GM19372 (cell line): ENCODE data around the gene PTPRH.
"Not testable (repeated sequence)": the region's sequence is repeated elsewhere in the genome, so short reads cannot be mapped to it uniquely, and the experiment has no call there.

Experiments used
- ATAC-seq: cut with Tn5 transposase; IDR thresholded peaks from one replicate; pipeline ENCODE4 v1.9.1; 2021; ENCODE audit warnings: mild to moderate bottlenecking, low read depth, moderate library complexity; ENCODE audit not compliant: unreplicated experiment

The PTPRH gene

DNA sequence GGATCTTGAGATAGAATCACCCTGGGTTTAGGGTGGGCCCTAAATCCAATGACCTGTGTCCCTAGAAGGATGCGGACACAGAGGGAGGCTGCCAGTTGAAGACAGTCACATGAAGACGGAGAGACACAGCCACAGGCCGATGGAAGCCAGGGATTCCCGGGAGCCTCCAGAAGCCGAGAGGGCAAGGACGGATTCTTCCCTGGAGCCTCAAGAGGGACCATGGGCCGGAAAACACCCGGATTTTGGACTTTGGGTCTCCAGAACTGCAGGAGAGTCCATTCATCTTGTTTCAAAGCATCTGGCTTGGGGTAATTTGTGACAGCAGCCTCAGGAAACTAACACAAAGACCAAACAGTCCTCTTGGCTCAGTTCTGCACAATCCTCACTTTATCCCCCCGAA lies 17.0 kb upstream of the PTPRH start:
- ATAC-seq, result no peak

DNA sequence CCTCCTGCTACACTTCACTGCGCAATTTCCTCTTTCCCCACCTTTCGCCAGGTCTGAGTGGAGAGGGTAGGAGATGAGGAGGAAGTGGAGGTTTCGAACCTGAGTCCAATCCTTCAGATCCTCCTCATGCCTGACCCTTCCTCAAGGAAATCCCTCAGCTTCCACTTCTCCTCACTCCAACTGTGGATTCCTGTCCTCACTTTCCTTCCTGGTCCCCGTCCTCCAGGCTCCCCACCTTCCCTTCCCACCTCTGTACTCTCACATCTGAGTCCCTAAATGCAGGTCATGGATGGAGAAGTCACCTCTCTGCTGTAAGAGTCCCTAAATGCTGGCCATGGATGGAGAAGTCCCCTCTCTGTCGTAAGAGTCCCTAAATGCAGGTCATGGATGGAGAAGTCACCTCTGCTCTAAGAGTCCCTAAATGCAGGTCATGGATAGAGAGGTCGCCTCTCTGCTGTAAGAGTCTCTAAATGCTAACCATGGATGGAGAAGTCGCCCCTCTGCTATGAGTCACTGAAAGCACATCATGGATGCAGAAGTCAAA lies 16.2 kb upstream of the PTPRH start:
- ATAC-seq, result no peak

DNA sequence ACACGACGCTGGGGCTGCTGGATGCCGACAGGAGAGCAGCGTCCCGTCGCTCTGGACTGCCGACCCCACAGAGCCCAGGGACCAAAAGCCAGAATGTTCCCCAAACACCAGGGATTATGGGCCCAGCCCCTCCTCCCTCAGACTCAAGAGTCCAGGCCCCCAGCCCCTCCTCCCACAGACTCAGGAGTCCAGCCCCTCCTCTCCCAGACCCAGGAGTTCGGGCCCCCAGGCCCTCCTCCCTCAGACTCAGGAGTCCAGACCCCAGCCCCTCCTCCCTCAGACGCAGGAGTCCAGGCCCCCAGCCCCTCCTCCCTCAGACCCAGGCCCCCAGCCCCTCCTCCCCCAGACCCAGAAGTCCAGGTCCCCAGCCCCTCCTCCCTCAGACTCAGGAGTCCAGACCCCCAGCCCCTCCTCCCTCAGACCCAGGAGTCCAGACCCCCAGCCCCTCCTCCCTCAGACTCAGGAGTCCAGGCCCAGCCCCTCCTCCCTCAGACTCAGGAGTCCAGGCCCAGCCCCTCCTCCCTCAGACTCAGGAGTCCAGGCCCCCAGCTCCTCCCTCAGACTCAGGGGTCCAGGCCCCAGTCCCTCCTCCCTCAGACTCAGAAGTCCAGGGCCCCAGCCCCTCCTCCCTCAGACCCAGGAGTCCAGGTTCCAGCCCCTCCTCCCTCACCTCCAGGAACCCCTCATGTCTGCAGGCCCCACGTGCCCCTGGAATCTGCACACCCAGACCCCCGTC lies 15.5 kb upstream of the PTPRH start:
- ATAC-seq, result not testable (repeated sequence)

DNA sequence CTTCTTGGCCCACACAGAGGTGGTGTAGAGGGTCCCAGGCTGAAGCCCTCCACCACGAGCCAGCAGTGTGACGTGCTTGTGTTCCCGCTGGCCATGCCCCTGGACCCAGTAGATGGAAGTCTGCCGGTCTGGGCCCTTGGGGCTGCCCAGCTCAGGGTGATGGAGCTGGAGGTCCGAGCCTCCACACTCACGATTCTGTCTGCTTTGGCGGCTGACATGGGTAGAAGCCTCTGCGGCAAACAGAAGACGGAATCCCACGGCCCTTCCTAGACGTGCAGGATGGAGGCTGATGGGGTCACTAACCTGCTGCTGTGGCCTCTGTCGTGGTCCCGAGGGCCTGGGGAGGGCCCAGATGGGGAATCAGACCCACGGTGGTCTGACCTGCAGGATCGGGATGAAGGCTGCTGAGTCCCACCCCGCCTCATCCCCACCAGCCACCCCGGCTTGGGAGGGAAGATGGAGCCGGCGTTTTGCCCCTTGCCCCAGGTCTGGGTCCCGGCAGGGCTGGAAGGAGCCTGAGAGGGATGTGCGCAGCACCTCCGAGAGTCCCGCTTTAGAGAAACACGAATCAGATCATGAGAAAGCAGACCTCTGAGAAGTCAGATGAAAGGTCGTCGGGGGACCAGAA lies 14.9 kb upstream of the PTPRH start:
- ATAC-seq, result no peak

DNA sequence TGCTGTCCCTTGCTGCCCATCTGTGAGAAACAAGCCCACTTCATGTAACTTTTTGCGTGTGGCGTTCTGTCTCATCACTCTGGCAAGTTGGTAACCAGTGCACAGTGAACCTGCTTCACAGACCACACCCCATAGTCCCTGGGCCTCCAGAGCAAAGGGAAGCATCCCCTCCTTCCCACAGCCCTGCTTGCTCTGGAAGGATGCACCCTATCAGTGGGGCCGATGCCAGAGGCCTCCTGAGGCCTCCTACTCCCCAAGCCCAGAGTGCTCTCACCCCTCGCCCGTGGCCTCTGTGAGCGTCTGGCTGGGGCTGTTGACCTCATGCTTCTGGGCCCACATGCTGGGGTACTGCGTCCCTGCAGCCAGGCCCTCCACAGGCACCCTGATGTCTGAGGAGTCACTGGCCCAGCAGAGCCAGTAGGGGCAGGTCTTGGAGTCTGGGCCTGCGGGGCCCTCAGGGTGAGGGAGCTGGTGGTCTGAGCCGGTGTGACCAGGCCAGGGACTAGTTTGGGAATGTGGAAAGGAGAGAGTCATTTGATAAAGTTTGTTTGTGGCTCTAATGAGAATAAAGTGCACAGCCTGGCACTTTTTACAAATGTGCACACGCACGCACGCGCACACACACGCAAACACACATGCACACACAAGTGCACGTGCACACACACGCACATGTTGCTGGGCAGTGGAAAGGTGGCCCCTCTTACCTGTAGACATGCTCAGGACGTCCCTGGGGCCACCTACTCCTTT lies 14.2 kb upstream of the PTPRH start:
- ATAC-seq, result no peak

DNA sequence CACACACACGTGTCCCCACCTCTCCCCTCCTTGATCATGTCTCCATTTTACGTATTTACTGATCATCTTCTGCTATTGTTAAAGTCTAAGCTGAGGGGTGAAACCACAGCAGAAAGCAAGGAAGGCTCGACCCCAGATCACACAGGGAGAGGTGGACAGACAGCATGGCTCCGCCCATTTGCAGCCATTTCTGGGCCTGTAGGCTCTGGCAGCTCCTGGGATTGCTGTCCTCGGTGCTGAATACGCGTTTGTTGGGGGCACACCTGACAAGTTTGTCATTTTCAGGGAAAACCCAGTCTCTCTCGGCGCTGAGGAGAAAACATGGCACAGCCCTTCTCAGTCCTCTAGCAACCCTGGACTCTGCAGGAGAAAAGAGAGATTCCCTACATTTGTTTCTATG lies 11.2 kb upstream of the PTPRH start:
- ATAC-seq, result no peak

DNA sequence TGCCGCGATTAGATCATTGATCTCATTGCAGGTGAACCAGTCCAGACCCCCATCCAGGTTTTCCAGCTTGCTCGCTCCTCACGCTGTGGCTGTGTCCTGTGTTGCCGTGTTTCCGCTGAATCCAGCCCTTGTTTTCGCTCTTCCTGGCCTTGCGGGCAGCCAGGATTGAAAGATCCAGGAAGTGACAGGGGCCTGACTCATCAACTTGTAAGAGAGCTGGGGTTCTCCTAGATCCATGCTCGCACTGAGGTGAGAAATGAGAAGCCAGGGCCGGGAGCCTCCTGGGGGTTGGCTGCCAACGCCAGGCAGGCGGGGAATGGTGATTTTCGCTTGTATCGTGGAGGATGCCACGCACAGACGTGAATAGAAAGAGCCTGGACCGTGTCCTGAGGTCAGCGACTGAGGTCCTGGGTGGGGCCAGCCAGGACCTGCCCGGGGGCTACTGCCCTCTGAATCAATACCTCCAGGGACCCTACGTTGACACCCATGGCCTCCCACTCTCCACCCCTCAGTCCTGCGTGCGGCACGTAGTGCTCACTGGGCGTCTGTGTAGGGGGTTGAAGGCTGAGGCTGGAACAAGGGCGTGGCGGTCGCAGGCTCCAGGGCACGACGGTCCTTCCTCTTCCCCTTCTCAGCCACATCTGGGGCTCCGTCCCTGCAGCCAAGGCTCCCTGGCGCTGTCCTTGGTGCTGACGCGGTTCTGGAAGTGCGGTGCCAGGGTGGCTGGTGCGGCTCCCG lies 7.3 kb upstream of the PTPRH start:
- no peak for ATAC-seq

DNA sequence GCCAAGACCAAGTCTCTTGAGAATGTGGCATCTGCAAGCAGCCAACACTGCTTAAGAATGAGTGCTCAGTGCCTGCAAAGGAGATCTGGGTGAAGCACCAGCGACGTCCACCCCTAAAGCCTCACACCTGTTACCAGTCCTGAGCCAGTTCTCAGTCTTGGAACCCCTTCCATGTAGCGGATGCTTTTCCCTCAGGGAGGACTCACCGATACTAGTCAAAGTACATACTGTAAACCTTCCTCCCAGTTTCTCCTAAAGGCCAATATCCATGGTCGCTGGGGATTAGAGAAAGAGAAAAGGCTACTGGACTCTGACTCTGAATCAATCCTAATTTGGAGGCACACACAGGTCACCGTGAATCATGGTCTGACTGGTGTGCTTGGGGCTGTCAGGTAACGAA lies 4.2 kb upstream of the PTPRH start:
- ATAC-seq, result no peak

DNA sequence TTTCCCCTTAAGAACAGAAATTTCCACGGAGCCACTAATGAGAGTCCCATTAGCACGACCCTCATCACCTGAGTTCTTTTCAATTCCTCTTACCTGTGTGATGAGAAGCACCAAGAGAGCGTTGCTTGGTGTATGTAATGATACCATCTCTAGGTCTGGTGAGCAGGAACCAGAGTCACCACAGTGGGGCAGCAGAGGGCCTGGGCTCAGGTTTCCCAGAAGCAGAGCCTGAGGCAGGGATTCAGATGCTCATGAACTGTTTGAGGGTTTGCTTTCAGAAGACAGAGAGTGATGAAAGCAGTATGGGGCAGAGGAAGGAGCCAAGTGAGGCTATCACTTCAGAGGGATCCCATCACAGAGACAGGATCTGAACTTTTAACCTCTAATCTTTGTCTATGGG lies 3.1 kb upstream of the PTPRH start:
- no peak for ATAC-seq

DNA sequence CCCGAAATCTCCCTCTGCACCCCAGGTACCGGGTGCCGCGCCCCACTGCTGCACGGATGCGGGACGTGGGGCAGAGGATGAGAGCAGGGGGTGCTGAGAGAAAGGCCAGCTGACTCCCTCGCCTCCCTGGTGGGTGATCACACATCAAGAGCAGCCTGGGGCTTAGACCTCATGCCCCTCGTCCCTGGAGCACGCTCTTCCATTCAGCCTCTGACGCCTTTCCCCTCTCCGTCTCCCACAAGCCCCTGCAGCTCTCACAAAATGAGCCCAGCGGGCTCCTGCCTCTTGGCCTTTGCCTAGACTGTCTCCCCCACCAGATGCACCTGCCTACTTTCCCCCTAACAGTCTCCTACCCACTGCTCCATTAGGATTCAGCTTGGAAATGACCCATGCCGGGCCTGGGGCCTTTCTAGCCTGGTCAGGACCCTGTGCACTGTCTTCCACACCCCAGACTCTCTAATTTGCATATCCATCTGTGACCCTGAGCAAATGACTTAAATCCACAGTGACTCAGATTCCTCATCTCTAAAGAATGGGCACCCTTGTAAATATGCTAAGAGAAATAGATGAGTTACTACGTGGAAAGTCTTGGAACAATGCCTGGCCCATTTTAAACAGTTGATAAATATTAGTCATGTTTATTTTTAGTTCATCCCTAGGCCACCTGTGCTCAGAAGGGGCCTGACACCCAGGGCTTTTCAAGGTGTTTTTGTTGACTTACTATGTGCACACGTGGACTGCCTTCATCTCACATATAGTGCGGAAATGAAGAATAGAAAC lies 582 bp upstream of the PTPRH start:
- ATAC-seq, result no peak

DNA sequence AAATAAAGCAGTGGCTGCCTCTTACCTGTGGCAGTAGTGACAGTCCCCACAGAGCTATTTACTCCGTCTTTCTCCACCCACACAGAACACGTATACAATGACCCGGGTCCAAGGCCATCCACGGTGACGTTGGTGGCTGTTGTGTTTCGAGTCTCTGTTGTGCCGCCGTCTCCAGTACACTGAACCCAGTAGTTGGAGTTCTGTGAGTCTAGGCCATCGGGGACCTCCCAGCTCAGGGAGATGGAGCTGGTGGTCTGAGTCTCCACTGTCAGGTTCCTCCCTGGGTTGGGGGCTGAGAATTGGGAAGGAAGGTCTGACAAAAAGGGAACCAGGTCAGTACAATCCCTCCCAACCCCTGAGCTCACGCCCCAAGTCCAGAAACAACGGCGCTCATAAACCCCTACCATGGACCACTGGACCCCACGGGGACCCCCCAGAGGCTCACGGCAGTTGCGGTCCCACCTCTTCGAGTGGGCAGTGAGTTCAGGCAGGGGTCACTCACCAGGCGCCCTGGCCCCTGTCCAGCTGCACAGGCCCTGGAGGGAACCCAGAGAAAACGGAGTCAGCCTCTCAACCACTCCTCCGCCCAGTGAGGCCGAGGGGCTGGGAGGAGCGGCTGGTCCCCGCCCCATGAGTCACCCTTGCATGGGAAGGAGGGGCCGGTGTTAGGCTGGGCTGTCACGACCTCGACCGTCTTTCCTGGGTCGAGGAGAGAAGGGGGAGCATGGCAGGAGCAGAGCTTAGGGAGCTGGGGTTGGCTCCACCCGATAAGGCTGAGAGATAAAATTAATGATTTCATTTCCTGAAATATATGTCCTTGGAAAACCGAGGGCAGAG lies 2.4 kb downstream of the PTPRH start:
- no peak for ATAC-seq

DNA sequence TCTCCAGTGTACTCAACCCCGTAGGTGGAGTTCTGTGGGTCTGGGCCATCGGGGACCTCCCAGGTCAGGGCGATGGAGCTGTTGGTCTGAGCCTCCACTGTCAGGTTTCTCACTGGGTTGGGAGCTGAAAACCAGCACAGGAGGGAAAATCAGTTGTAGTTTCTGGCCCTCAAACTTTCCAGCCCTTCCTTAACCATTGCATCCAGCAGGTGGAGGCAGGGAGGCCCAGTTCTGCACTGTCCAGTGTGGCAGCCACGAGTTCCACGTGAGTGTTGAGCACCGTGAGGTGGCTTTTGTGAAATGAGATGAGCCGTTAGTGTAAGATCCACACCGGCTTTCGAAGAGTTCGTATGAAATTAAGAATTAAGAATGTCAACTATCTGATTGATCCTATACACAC lies 7.1 kb downstream of the PTPRH start:
- not testable (repeated sequence) for ATAC-seq

DNA sequence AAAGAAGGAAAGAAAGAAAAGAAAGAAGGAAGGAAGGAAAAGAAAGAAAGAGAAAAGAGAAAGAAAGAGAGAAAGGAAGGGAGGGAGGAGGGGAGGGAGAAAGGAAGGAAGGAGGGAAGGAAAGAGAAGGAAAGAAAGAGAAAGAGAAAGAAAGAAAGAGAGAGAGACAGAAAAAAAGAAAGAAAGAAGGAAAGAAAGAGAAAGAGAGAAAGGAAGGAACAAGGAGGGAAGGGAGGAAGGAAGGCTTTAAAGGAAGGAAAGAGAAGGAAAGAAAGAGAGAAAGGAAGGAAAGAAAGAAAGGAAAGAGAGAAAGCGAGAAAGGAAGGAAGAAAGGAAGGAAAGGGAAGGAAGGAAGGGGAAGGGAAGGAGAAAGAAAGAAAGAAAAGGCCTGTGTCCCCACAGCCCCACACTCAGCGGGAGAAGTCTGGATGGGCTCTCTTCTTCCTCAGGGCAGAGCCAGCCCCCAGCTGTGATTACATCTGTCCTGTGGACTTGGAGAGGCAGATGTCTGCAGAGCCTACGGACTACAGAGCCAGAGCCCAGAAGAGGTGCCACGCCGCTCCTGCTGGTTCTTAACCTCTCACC lies 9.6 kb downstream of the PTPRH start:
- ATAC-seq, result no peak

DNA sequence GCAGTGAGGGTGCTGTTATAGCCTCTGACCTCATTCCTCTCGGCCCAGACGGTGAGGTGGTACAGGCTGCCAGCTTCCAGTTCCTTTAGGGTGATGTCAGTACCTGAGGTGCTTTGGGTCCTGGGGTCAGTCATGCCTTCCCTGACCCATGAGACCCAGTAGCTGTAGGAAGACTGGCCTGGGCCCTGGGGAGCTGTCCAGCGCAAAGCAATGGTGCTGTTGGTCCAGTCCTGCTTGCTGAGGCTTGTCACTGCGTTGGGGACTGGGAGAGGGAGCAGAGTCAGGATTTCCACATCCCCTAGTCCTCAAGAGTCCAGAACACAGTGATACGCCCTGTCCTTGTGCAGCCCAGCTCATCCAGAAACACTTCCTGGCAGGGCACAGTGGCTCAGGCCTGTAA lies 10.7 kb downstream of the PTPRH start:
- ATAC-seq, result no peak

DNA sequence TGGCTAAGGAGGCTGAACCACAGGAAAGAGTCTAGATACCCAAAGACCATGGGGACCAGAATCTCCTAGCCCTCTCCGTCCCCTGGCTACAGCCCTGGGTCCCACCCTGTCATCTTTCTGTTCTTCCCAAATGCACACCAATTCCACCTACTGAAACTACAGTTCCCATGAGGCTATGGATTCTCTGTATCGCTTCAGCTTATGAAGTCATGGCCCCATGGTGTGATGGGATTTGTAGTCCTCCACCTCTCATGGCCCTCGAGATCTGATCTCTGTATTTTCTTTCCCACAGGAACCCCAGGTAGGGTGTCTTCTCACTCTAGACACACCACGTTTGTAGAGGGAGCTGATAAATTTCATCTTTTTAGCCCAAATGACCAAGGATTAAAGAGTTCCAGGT lies 11.8 kb downstream of the PTPRH start:
- no peak for ATAC-seq

DNA sequence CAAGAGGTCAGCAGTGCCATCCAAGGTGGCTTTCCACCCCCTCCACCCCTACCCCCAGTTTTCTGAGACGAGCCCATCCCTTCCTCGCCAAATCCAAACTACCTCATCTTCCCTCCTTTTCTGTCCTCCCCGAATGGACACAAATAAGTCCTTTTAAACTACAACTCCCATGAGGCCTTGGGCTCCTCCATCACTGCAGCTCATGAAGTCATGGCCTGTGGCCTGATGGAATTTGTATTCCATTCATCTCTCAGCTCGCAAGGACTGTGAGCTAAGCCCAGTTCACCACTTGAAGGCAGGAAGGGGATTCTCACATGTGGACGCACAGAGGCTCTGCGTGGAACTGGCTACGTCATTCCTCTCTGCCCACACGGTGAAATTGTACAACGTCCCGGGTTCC lies 12.5 kb downstream of the PTPRH start:
- ATAC-seq, result no peak

DNA sequence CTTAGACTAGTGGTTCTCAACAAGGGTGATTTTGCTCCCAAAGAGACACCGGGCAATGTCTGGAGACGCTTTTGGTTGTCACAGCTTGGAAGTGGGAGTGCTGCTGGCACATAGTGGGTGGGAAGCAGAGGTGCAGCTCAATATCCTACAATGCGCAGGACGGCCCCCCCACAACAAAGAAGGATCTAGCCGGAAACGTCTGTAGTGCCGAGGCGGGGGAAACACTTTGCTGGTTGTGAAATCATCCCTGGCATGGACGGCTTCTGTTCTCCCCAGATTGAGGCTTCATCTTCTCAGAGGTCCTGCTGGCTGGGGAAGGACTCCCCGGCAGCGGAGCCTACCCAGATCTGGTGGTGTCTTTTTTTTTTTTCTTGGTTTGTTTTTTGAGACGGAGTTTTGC lies 15.8 kb downstream of the PTPRH start:
- no peak for ATAC-seq

DNA sequence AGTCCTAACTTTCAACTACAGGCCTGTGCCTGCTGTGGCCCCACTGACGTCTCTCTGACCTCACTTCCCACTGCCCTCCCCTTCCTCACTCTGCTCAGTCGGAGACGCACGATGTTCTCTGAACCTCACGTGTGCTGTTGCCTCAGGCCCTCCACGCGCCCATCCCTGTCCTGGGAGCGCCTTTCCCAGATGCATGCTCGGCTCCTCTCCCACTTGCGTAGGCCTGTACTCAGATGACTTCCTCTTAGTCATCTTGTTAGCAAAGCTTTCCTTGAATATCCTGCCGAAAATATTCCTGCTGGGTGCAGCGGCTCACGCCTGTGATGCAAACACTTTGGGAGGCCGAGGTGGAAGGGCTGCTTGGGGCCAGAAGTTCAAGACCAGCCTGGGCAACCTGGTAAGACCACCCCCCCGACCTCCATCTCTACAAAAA lies 19.9 kb downstream of the PTPRH start:
- no peak for ATAC-seq

DNA sequence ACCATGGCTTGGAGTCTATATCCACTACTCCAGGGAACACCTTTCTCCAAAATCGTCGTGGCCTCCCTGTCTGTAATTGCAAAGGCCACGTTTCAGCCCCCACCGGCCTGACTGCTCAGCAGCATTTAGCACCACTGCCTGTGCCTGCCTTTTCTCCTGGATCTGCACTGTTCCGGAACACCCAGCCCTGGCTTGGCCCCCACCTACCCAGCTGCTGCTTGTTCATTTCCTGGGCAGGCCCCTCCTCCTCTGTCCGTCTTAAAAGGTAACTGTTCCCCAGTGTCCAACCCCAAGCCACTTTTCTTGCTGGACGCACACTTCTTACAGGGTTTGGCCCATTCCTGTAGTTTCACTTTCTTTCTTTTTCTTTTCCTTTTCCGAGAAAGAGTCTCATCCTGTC lies 20.7 kb downstream of the PTPRH start:
- no peak for ATAC-seq
